OCI-LY1 (cell line): ENCODE results near the gene RELCH.

Source experiments
- CTCF ChIP-seq: fragments of 200-600 bp; sonication (generic), shearing (Covaris generic); IDR thresholded peaks from 2 replicates; pipeline ENCODE4 v1.5.1; 2017; ENCODE audit warnings: mild to moderate bottlenecking, antibody characterized with exemption, low read length, moderate library complexity, mixed read lengths
- EZH2 ChIP-seq: fragments of 200-600 bp; sonication (generic), shearing (Covaris generic); IDR thresholded peaks from 2 replicates; pipeline ENCODE4 v1.8.0; 2017; ENCODE audit warnings: borderline replicate concordance, mixed run types, mild to moderate bottlenecking, antibody characterized with exemption, low read length, moderate library complexity, mixed read lengths

- TF ChIP-seq CTCF, result no peak
- TF ChIP-seq EZH2, result no peak
Measured at GRCh38 chr18:62342884-62343283, 155.8 kb downstream of the RELCH start.
